Hematopoietic multipotent progenitor cell treated with erythropoietin and hydrocortisone succinate and interleukin-3 and kit ligand, for 17 days (in vitro differentiated cells): ENCODE data around the gene REXO4.
A peak's percentile ranks its signal among the peaks of the same experiment; 100 is the strongest.

ENCODE experiments used
- DNase-seq: peaks from one replicate; pipeline ENCODE4 v3.0.0-alpha.2; 2015; ENCODE audit warnings: low spot score

Gene REXO4

DNA sequence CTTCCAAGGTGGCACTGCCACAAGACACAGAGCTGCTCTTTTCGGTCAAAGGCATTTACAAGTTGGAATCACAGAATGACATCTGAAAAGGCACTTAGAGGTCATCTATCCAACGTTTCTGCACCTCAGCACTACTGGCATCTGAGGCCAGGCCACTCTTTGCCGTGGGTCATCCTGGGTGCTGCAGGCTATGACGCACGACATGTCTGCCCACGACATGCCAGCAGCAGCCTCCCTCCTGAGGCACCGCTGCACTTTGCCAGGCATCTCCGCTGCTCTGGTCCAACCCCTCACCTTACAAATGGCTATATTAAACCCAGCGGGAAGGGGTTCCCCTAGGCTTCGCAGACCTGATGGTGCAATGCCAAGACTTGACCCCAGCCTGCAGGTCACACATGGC lies 50.0 kb downstream of the REXO4 start:
- no peak for DNase-seq

DNA sequence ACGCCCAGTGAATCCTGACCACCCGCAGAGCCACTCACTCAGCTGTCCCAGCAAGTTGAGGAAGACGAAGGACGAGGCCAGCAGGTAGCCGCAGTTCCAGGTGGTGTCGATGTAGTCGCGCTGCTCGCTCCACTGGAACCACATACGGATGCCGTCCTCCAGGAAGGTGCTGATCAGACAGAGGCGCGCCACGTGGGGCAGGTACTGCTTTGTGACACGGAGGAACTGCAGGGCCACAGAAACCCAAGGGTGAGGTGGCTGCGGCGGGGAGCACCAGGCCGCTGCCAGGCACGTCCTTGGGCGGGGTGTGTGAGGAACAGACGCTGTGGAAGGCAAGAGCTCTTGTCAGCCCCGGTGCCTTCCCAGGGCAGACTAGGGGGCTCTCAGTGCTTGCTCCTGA lies 50.6 kb downstream of the REXO4 start:
- DNase-seq: no peak

DNA sequence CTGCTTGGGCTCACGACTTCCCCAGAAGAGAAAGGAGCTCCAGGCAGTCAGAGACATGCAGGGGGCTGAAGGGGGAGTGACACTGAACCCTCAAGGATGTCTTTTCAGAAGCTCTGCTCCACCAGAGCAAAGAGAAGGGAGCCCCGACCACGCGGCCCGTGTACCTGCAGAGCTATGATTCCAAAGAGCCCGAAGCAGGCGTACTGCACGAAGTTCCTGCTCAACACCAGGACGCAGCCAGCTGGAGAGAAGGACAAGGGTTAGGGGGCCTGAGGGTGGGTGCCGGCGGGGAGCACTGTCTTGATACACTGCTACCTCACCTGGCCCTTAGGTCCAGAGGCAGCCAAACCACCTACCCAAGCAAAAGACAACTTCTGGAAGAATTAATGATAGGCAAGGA lies 51.4 kb downstream of the REXO4 start:
- no peak for DNase-seq

DNA sequence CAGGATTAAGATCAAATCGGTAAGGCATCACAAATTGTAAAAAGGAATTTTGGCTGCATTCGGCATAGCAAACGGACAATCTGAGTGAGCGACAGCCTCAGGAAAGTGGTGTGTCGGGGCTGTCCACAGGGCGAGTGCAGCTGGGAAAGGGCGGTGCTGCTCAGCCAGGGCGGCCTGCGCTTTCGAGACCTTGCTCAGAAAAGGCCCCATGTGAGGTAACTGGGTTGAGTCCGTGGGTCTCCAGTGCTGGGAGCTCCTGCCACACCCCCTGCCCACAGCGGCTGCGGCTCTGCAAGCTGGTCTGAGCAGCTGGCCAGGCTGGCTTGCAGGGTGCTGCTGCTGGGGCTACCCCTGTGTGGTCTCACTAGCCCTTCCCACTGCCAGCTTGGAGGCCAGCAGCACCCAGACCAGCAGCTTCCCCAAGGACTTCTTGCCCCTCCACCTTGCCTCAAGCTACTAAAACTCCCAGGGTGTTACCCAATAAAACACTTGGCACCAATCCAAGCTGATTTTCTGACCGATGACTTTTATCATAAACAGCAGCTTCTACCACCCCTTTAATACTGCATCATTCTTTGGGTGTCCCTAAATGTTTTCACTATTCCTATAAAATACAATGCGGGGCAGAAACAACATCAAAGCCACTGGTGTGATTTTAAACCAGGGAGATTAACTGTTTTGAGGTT lies 55.3 kb downstream of the REXO4 start:
- DNase-seq: peak; percentile 78

DNA sequence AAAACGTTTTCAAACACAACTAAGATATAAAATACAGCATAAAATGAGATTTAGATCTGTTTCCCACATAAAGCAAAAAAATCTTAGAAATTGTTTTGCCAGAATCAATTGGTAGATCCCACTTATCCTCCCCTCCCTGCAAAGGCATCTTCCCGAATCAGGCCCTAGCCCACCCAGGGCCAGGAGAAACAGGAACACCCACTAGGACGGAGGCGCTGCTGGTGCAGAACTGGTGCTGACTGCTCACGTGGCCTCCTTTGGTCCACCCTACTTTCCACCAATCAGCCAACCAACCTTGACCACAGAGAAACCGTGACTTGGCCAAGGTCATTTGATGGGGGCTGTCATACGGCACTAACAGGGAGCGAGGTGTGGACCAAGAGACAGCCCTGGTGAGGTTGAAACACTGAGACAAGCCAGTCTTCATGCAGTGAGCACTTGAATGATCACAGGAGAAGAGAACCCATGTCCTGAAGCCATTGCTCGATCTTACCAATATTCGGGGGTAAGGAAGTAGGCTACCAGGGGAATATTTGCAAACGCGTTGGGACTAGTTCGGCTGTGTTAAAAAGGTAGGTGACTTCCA lies 56.2 kb downstream of the REXO4 start:
- DNase-seq: no peak

DNA sequence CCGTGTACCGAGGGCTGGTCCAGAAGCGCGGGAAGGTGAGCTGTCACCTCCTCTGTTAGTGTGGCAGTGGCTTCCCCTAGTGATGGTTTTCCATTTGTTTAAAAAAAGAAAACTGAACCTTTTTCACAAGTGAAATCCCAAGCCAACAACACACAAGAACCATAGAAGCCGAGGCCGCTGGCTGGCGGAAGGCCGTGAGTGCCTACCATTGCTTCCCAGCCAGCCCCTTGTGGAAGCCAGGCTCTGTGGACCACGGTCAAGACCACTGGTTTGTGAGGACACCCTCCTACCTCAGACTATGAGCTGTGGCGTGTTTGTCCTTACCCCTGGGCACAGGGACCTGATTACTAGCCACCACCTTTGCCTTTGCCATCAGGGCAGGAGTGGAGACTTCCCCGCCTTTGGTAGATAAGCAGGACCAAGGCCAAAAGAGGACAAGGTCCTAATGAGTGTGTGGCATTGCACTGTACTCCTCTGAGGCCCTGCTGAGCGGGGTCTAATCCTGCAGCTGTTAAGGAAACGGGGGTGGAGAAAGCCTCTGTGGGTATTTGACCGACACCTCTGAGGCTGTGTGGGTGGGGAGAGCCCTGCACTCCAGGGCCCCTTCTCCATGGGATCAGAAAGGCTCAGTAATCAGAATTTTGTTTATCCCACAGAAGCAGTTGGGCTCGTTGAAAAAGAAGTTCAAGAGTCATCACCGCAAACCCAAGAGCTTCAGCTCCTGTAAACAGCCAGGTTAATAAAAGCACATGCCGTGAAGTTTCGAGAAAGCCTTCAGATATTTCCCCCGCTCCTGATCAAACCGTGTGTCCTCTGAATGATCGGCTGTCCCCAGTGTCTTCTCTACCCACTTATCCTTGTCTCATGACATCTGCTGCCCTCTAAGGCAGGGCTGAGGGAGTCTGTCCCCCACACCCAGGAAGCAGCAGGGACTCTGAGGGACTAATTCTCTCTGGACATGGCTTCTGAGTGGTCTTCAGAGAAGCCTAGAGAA lies 57.1 kb downstream of the REXO4 start:
- peak; percentile 39 for DNase-seq

DNA sequence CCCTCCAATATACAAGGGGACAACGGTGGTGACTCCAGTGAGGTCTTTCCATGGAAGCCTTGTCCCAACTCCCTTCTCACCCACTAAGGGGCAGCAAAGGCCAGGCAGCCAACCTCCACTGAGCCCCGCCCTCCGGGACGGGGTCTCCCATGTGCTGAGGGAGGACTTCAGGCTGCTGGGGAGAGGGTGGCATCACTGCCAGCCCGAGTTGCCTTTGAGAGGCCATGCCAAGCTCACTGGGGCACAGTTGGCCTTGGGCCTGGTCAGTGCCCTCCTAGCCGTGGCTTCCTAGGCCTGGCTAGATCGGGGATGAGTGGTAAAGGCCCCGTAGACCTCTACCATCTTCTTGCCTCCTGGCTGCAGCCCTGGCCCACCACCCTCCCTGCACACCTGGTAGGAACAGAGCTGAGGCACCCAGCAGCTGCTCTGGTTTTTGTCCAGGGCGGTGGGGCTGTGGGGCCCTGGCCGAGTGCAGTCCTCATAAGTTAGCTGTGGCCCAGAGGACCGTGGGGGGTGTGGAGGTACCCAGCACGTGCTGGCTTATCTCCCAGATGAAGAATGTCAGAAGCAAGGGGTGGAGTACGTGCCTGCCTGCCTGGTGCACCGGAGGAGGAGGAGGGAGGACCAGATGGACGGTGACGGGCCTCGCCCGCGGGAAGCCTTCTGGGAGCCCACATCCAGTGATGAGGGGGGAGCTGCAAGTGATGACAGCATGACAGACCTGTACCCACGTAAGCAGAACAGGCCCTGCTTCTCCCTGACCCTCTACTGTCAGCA lies 58.2 kb downstream of the REXO4 start:
- DNase-seq: peak; percentile 53

DNA sequence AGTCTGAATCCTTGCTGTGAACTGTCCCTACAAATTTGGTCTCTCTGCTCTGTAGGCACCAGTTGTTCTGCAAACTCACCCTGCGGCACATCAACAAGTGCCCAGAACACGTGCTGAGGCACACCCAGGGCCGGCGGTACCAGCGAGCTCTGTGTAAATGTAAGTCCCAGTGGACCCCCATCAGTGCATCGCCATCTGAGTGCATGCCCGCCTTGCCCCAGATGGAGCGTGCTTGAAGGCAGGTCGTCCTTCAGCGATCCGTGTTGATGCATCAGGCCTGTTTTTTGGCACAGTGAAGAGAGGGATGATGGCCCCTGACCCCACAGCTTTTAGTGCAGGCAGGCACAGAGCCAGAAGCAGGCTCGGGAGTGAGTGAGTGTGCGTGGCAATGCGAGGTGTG lies 60.2 kb downstream of the REXO4 start:
- no peak for DNase-seq

DNA sequence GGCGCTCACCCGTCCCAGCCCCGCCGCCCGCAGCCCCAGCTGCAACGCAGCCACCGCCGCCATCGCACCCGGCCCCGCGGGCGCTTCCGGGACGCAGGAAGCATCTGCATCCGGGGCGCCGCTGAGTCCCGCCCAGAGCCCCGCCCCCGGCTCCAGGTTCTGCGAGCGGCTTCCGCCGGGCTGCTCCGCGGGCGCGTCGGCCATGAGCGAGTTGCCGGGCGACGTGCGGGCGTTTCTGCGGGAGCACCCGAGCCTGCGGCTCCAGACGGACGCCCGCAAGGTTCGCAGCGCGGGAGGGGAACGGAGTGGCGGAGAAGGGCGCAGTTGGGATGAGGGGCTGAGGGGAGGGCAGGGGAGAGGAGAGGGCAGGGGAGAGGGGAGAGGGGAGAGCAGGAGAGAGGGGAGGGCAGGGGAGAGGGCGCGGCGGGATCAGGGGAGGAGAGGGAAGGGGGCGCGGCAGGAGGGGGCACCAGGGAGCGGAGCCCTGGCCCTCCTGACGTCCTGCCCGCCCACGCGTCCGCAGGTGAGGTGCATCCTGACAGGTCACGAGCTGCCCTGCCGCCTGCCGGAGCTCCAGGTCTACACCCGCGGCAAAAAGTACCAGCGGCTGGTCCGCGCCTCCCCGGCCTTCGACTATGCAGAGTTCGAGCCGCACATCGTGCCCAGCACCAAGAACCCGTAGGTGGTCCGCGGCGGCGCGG lies 61.3 kb downstream of the REXO4 start, which contains the start of the genes SURF1 and SURF2:
TSS of gene SURF1 (minus strand) at position 97 of the 701 bp plus-strand sequence. CDS start at position 63, 34 bp downstream.
TSS of gene SURF2 (plus strand) at position 160 of the 701 bp plus-strand sequence. CDS start at position 203, 43 bp downstream.
- DNase-seq: peak; percentile 84
